Hindlimb muscle (tissue), 1 donor: ENCODE data around the gene MAST2. TPM values are rescaled to one million over a fixed set of nuclear protein-coding genes. Genes with fewer than 3 reads are reported as not detected.
"Not testable (repeated sequence)": the region's sequence is repeated elsewhere in the genome, so short reads cannot be mapped to it uniquely, and the experiment has no call there.

Experiments used
- DNase-seq: peaks from one replicate; pipeline ENCODE4 v3.0.0-alpha.2; 2013
- polyA plus RNA-seq: library from polyadenylated mRNA; unstranded; fragments of 120-200 nt; gene quantifications from one replicate; pipeline ENCODE4 v1.2.1, GENCODE V29; 2013; ENCODE audit not compliant: insufficient read length

The MAST2 gene
- polyA plus RNA-seq, 1 donor: 96.2 TPM

DNA sequence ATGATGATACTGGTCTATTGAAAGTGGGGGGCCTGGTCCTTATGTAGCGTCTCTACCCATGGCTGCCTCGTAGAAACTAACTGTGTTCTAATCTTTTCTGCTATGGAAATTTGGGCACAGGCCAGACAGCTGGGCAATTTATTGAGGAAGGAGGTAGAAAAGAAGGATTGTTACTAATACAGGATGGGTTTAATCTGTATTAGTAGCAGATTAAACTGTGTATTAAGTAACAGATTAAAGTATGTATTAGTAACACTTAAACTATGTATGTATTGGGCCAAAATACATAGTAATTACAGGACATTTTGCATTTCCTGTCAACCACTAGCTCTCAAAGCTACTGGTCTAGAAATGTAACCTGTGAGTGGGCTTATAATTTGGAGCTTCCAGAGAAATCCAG is 142.0 kb downstream of the MAST2 start:
- DNase-seq: peak; percentile 9

DNA sequence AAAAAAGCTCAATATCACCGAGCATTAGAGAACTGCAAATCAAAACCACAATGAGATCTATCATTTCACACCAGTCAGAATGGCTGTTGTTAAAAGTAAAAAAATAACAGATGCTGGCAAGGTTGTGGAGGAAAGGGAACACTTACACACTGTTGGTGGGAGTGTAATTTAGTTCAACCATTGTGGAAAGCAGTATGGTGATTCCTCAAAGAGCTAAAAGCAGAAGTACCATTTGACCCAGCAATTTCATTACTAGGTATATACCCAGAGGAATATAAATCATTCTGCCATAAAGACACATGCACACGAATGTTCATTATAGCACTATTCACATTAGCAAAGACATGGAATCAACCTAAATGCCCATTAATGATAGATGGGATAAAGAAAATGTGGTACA is 146.1 kb downstream of the MAST2 start:
- not testable (repeated sequence) for DNase-seq

- DNase-seq: no peak
Measured at GRCh38 chr1:45952072-45952471, 148.7 kb downstream of the MAST2 start.

- peak; percentile 10 for DNase-seq
Measured at GRCh38 chr1:45953934-45954847, 150.8 kb downstream of the MAST2 start.

- no peak for DNase-seq
Measured at GRCh38 chr1:45957684-45958083, 154.3 kb downstream of the MAST2 start.

DNA sequence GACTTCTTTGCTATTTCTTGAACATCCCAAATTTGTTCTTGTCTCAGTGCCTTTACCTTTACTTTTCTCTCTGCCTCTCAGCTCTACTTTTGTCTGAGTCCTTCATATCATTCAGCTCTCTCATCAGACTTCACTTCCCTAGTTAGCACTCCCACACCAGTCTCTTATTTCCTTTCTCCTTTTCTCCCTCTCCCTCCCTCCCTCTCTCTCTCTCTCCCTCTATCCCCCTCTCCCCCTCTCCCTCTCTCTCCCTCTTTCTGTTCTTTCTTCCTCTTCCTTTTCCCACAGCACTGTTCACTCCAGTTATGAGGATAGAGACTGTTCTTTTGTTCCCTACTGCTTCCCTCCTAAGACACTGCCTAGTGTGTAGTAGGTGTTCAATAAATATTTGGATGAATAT is 154.9 kb downstream of the MAST2 start:
- DNase-seq: no peak

DNA sequence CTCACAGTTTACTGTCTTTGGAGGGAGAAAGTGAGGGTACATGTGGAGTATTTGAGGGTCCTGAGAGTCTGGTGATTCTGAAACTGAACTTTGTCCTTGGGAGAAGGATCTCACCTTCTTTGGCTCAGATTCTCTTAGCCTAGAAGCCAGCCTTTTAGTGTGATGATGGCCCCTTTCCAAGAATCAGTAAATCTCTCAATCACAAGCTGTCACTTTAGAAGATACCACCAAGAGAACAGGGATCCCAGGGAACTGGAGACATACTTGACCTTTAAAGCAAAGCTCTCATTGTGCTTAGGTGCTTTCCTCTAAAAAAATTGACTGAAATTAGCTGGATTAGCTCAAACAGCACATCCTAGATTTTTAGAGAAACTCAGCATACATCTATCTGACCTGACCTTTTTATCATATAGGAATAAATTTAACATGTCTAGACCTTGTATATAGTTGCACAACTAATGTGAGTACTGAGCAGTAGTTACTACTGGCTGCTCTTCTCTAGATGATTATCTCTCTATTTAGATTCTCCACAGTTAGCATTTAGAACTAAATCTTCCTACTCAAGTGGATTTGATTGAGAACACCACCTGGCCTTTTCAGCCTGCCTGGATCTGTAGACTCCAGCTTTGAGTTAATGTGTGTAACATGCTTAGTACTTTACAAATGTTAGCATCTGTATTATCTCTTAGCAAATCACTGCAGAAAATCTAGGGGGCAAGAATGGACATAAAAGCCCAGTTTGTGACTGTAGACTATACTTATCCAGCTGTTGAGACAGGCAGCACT is 157.7 kb downstream of the MAST2 start:
- DNase-seq: no peak

GRCh38 chr1:45961936-45962335 is 158.5 kb downstream of the MAST2 start:
- not testable (repeated sequence) for DNase-seq

- DNase-seq: no peak
Measured at GRCh38 chr1:45968941-45969666, 165.7 kb downstream of the MAST2 start.

- DNase-seq: no peak
Measured at GRCh38 chr1:45969866-45970265, 166.5 kb downstream of the MAST2 start.

GRCh38 chr1:45971335-45971734 is 167.9 kb downstream of the MAST2 start:
- no peak for DNase-seq

DNA sequence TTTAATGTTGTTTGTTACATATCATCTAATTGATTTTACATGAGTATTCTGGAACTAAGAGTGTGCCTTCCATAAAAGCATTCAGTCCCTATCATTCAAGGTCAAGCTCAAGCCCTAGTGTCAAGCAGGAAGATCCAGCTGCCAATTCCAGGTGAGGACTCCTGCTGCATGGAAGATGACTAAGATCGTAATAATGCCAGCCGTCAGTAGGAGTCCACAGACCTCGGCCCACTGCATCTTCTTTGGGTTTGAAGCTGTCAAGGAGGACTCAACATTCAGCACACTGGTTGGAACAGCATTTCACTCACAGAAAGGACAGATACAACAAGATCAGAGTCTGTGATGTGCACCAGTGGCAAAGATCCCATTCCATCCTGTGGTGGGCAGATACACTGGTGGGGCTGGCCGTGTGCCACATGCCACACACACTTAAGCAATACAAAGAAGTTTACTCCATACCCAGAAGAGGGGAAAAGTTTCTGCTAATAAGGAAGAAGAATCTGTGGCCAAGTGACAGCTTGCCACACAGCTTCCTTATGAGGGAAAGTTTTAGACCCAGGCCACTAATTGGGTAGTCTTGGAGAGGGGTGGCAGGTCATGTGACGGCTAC is 168.6 kb downstream of the MAST2 start:
- DNase-seq: no peak

DNA sequence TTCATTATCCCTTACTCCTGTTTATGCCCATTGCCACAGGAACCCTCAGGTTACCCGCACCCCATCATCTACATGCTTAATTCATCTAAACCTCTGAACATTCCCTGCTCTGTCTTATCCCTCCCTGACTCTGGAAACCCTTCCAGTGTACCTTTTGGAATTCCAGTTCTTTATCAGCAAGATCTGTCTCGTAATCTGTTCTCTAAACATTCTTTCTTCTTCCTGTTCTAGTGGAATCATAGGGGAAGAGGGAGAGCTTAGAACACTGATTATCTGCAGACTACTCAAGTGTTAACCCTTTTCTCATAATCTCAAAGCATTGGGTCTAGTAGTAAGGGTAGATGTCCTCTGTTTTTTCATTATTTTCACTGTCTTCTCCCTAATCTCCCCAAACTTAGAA is 169.2 kb downstream of the MAST2 start:
- DNase-seq: no peak

DNA sequence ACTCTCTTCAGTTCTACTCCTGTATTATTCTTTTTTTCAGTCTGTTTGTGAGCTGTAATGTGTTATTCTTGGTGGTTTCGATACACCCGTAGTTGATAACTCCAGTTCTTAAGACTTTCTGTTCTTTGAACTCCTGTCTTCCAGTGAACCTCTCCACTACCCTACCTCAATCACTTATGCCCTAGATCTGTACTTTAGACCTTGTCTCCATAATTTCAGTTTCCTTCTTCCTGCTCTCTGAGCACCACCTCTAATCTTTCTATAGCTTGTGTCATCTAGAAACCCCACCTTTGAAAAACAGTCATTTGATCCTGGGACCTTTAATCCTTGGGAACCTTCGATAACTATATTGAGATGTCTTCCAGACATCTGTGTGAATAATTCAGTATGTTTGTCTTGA is 169.7 kb downstream of the MAST2 start:
- DNase-seq: no peak

DNA sequence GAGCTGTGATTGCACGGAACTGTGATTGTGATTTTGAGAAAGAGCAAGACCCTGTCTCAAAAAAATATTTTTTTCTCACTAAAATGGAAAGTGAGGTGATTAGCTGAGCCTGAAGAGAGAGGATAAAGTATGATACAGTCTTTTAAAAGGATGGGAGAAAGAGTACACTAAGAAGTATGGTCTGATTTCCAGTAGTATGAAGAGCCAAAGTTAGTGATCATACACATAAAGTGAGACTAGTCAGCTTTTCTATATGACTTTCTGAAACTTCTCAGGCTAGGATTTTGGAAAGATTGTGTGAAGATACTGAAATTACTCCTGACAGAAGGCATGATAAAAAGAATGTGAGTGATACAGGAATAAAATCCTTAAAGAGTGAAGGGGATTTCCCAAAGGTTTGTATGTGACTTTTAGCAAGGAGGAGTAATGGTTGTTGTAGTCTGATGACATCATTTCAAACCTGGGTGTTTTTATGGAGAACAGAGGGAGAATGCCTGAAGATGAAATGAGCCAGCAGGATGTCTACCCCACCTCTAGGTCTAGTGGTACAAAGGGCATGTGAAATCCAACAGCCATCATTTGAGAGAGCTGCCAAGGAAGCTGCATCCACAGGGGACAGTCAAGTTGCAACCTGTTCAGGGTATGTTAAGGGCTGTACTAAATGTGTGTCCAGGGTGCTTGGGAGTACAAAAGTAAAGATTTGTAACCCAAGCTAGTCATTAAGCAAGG is 171.3 kb downstream of the MAST2 start:
- no peak for DNase-seq

GRCh38 chr1:45976623-45977022 is 173.2 kb downstream of the MAST2 start:
- DNase-seq: no peak

DNA sequence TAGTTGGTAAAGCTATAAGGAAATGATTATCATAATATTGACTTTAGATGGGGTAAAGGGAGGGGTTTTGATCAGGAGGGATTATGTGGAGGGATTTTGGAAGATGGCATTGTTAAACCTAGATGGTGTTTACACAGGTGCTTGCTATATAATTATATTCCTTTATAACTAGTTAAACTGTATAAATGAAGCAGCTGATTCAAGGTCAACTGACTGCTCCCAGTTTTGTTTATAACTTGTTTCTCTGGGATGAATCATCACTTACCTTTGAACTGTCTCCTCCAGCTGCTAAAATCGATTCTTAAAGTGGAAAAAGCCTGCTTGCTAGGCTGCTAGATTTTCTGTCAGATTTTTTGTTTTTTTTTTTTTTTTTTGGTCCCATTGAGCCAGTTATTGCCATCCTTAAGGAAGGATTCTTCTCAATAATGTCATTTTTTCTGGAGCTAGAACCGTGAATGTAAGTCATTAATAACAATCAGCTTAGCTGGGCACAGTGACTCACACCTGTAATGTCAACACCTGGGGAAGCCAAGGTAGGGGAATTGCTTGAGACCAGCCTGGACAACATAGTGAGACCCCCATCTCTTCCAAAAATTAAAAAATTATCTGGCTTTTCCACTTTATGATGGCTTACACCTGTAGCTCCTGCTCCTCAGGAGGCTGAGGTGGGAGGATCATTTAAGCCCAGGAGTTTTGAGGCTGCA is 175.8 kb downstream of the MAST2 start:
- no peak for DNase-seq

DNA sequence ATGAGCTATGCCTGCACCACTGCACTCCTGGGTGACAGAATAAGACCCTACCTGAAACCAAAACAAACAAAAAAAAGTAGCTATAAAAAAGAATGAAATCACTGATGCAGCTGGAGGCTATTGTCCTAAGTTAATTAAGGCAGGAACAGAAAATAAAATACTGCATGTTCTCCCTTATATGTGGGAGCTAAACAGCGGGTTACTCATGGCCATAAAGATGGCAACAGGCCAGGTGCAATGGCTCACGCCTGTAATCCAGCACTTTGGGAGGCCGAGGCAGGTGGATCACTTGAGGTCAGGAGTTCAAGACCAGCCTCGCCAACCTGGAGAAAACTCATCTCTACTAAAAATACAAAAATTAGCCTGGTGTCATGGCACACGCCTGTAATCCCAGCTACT is 176.4 kb downstream of the MAST2 start:
- no peak for DNase-seq

DNA sequence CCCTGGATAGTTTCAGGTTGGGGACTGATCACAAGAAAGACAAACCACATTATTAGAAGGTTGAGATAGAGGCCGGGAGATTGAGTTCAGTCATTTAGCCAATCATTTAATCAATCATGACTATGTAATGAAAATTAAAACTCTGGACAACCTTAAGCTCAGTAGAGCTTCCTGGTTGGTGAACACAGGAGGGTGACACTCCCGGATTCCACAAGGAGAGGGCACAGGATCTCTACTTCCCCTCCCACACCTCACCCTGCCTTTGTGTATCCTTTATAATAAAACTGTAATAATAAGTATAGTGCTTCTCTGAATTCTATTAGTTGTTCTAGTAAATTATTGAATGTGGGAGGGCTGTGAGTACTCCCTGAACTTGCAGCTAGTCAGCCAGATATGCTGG is 178.9 kb downstream of the MAST2 start:
- no peak for DNase-seq

- DNase-seq: no peak
Measured at GRCh38 chr1:45983967-45984366, 180.6 kb downstream of the MAST2 start.

- no peak for DNase-seq
Measured at GRCh38 chr1:45987204-45987603, 183.8 kb downstream of the MAST2 start.
